Hypothalamus (tissue), 51 donors: ENCODE data around the gene IGFL1.
"Not testable (repeated sequence)": the region's sequence is repeated elsewhere in the genome, so short reads cannot be mapped to it uniquely, and the experiment has no call there.

Experiments used
- DNase-seq, 51 donors: peaks; one replicate each; lab custom pipeline; 2025; lab: John Stamatoyannopoulos, UW

Gene IGFL1

DNA sequence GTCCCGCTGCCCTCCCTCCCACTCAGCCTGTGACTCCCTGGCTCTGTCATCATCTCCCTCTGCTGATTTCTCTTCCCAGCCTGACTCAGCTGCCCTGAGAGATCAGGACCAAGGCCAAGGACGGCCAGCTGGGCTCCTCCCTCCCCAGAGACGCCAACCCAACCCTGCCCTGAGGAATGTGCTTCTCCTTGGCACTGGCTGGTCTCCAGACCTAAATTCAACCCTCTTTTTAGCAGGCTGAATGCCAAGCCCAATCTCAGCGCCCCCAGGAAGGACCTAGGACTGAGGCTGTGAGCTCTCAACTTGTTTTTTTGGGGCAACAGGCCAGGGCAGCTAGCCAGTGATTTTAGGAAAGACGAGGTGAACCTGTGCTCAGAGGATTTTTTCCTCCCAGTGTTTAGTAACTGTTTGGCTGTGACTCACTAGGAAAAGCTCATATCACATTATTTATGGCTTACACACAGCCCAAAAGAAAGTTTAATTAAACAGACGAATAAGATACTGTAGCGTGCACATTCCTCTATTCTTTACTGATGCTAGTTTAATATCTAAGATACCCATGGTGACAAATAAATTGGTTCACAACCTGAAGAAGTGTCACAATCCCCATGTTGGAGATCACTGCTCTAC is 7.4 kb upstream of the IGFL1 start:
- DNase-seq = peak in 3 of 51 donors; percentile 5 to 18 (median 6)

DNA sequence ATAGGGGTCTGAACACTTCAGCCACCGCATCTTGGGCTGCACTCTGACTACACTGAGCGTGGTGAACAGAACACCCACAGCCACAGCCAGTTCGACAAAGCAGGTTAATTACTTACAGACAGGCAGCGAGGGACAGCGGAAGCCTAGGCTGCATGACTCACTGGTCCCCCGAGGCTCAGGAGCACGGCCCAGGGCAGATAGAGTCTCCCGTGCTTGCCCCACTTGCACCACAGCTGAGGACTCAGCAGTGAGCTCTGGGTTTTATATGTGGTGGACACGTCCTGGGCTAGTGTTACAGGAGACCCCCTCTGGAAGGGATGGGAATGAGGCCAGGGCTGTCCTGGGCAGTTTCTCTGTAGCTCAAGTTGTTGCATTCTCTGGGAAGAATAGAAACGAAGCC is 5.8 kb upstream of the IGFL1 start:
- not testable (repeated sequence) for DNase-seq

DNA sequence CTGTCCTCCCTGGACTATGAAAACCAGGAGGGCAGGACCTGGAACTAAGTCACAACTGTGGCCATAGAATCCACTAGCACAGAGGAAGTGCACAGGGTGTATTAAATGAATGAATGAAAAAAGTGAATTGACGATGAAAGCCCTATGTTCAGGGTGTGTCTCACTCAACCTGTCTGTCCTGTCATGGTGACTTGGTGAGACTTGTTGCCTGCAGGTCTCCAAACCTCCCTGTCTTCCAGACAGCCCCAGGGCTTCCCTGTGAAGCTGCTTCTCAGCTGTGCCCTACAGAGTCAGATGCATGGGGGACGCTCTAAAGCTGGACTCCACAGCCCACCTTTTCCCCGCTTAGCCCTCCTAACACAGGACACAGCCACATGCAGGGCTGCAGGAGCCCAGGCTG is 4.8 kb upstream of the IGFL1 start:
- DNase-seq = no peak

- no peak for DNase-seq
Measured at GRCh38 chr19:46225558-46226004, 4.0 kb upstream of the IGFL1 start.

DNA sequence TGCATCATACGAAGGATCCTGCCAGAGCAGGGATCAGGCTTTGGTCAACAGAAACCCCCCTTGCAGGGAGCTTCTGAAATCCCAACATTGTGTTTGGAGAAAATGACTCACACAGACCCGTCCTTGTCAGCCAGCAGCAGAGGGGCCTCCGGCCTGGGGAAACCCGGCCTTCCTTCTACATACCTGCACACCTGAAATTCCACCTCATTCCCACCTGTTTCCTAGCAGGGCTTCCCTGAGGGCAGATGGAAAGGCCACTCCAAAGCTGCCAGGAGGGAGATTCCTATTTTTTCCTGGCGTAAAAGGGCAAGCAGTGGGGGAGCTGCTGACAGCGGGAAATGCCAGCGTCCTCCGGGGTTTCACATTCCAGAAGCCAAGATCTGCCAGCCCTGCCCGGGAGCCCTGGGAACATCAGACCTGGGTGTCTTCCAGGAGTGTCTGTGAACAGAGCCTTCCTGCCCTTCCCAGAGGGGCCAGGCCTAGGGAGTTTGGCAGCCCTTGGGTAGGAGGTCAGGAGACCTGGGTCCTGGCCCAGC is 3.0 kb upstream of the IGFL1 start:
- no peak for DNase-seq

GRCh38 chr19:46232029-46232428 is 2.5 kb downstream of the IGFL1 start:
- DNase-seq = no peak

- DNase-seq = no peak
Measured at GRCh38 chr19:46232468-46232867, 2.9 kb downstream of the IGFL1 start.

DNA sequence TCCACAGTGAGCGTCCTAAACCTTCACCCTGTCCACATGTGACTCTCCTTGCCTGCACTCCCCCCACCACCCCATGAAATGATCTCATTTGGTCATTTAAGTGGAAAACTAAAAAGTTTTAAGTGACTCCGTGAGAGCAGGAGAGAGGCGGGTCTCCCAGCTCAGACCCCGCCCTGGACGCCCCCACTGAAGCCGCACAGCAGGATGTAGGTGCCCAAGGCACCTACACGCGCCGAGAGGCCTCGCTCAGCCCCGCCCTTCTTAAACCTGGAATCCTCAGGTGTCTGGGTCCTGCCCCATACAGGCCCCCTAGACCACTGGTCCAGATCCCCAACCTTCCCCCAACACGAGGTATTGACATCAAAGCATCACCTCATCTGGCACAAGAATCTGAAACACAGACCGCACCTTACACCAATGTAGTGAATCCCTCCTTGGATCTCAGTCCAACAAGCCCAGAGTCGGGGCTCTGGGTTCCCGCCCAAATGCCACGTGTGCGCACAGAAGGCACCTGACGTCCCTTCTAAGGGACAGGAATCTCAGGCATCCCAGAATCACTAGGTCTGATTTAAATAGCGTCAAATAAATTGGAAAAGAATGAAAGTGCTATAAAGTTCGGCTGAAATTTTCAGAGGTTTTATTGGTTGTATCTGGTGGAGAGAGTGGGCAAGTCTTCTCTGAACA is 3.5 kb downstream of the IGFL1 start:
- DNase-seq = no peak

- not testable (repeated sequence) for DNase-seq
Measured at GRCh38 chr19:46233871-46234270, 4.3 kb downstream of the IGFL1 start.

DNA sequence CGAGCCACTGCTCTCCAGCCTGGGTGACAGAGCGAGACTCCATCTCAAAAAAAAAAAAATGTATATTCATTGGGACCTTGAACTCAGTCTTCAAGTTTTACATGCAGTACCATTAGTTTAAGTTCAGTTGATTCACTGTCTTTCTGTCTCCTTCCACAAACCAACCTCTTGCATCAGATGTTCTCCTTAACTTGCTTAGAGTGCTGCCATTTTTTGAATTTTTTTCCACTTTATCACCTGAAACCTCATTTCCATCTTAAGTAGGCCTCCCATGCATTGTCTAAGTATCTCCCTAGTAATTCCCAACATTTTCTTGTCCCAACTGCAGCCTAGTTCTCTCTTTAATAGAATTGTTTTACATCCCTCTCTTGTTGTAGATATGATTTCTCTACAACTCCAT is 8.6 kb downstream of the IGFL1 start:
- not testable (repeated sequence) for DNase-seq

DNA sequence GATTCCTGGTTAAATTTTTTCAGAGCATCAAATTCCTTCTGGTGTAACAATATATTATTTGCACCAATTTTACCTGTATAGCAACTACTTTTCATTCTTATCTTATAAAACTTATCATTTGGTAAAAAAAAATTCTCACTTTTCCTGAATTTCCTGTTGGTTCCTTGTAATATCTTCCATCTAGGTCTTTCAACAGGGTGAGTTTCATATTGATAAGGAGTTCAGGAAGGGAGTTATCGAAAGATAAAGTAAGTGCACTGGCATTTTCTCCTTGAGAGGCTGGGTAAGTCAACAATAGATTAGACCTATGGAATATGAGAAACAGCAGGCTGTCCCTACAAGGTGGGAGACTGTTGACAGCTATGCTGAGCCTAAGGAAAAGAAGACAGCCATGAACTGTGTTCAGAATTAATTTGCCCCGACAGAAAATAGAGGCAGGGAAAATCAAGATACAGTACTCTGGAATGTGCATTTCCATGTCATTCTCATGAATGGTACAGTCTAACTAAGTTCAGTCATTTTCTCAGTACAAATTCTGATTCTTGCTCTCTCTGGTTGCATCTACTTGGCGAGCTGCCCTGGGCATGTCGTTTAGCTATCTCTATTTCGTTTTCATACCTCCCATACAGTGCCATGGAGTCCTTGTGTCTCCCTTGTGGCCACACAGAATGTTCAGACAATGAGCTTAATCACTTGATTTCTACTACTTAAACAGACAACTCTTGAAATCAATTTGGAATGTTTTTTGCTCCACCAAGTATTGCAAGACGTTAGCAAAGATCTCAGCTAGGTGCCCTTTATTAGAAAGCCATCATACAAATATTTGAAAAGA is 9.9 kb downstream of the IGFL1 start:
- no peak for DNase-seq

DNA sequence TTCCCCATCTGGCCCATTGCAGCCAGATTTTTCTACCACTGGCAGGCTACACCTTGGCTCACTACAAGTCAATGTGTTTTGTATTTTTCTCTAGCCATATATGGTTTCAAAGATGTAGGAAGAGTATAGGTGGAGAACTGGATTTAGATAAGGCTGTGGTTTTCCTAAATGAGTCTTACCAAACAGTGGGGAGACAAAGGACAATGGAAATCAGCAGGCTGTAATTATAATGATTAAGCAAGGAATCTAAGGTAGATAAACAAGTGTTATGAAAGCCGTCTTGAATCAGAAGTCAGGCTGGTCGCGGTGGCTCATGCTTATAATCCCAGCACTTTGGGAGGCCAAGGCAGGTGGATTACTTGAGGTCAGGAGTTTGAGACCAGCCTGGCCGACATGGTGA is 11.2 kb downstream of the IGFL1 start:
- DNase-seq = no peak

- no peak for DNase-seq
Measured at GRCh38 chr19:46241626-46242025, 12.1 kb downstream of the IGFL1 start.

DNA sequence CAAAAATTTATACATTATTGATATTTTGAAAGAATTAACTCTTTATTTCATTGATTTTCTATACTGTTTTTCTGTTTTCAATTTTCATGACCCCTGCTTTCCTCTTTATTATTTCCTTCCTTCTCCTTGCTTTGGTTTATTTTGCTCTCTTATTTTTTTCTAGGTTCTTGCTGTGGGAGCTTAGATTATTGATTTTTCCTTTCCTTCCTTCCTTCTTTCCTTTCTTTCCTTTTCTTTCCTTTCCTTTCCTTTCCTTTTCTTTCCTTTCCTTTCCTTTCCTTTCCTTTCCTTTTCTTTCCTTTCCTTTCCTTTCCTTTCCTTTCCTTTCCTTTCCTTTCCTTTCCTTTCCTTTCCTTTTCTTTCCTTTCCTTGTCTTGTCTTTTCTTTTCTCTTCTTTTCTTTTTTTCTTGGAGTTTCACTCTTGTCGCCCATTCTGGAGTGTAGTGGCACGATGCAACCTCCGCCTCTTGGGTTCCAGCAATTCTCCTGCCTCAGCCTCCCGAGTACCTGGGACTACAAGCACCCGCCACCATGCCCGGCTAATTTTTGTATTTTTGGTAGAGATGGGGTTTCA is 13.6 kb downstream of the IGFL1 start:
- DNase-seq = not testable (repeated sequence)

GRCh38 chr19:46250076-46250735 is 20.7 kb downstream of the IGFL1 start:
- DNase-seq = no peak

DNA sequence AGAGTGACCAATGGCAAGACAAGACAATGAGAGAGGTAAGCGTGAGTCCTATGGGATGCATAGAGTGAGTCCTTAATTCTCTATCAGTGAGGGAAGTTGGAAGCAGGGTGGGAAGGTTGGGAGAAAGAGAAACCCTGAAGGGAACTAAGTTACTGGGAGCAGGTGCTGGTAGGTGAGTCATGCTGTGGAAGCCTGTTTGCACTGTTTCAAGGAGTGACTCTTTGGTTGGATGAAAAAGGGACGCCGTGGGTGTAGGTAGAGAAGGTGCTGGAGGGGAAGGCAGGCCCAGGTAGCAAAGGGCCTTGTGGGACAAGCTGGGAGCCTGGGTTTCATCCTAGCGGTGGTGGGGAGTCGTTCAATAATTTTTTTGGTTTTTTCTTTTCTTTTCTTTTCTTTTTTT is 21.9 kb downstream of the IGFL1 start:
- no peak for DNase-seq

DNA sequence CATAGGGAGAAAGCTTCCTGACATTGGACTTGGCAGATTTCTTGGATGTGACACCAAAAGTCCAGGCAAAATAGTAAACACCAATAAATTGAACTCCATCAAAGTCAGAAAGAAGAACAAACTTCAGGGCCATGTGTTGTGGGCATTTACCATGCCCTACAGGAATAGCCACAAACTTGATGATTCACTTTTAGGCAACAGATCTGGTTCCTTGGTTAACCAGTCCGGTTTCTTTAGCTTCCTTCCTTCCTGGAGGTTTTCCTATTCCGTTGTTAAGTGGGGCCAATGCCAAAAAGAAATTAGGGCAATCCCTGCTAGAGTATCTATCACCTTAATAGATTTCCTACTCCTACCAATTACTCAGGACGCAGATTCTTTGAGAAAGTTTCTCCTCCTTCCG is 25.2 kb downstream of the IGFL1 start:
- DNase-seq = no peak

DNA sequence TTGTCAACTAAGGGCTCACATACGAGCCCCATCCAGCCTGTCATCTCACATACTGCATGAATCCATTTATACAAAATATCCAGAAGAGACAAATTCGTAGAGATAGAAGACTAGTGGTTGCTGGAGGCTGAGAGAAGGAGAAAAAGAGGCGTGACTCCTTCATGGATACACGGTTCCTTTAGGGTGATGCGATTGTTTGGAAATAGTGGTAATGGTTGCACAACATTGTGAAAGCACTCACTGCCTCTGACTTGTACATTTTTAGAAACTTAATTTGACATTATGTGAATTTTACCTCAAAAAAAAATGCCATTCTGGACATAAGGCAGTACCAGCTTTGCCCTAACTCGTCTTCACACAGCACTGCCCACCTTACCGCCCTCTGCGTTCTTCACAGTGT is 27.3 kb downstream of the IGFL1 start:
- DNase-seq = no peak

GRCh38 chr19:46261501-46261900 is 32.0 kb downstream of the IGFL1 start:
- DNase-seq = not testable (repeated sequence)

- DNase-seq = not testable (repeated sequence)
Measured at GRCh38 chr19:46262684-46263296, 33.2 kb downstream of the IGFL1 start.
